C4-2B (cell line): ENCODE results near the gene IFI30.

Experiments used
- H3K27ac ChIP-seq: fragments of 450-650 bp; 2 replicates; pipeline ENCODE4 v1.5.1; 2017
- ZFX ChIP-seq: fragments of 450-650 bp; IDR thresholded peaks from 2 replicates; pipeline ENCODE4 v1.6.1; 2017
- TF ChIP-seq, protein P1 (sequence below): fragments of 450-650 bp; conservative IDR thresholded peaks from 2 replicates; pipeline ENCODE4 v1.5.1; 2017; ENCODE audit warnings: mild to moderate bottlenecking

The IFI30 gene

DNA sequence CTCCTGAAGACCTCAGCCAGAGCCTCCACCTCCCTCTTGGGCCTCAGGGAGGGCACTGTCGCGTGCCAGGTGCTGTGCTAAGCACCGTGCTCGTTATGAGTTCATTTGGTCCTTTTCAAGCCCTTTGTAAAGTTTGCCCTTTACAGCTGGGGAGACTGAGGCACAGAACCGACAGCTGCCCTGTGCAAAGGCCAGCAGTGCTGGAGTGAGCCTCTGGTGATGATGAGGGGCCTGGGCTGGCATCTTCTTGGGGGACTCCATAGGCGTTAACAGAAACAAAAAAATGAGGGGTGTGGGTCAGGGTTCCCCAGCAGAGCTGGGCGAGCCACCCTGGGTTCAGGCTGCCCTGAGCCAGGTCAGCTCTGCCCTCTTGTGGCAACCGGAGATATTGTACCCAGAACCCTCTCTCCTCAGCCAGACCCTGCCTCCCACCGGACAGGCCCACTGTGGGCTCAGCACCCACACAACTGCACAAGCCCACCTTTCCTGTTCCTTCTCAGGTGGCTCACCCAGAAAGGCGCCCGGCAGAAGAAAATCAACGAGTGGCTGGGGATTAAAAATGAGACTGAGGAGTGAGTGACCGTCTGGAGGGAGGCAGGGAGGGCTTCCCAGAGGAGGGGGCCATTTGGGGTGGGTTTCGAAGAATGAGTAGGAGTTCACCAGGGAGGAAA is 5.5 kb upstream of the IFI30 start:
- no peak overlapping the region for H3K27ac ChIP-seq
- TF ChIP-seq ZFX: no peak
- TF ChIP-seq, protein P1, sequence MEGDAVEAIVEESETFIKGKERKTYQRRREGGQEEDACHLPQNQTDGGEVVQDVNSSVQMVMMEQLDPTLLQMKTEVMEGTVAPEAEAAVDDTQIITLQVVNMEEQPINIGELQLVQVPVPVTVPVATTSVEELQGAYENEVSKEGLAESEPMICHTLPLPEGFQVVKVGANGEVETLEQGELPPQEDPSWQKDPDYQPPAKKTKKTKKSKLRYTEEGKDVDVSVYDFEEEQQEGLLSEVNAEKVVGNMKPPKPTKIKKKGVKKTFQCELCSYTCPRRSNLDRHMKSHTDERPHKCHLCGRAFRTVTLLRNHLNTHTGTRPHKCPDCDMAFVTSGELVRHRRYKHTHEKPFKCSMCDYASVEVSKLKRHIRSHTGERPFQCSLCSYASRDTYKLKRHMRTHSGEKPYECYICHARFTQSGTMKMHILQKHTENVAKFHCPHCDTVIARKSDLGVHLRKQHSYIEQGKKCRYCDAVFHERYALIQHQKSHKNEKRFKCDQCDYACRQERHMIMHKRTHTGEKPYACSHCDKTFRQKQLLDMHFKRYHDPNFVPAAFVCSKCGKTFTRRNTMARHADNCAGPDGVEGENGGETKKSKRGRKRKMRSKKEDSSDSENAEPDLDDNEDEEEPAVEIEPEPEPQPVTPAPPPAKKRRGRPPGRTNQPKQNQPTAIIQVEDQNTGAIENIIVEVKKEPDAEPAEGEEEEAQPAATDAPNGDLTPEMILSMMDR: peak; percentile 86

DNA sequence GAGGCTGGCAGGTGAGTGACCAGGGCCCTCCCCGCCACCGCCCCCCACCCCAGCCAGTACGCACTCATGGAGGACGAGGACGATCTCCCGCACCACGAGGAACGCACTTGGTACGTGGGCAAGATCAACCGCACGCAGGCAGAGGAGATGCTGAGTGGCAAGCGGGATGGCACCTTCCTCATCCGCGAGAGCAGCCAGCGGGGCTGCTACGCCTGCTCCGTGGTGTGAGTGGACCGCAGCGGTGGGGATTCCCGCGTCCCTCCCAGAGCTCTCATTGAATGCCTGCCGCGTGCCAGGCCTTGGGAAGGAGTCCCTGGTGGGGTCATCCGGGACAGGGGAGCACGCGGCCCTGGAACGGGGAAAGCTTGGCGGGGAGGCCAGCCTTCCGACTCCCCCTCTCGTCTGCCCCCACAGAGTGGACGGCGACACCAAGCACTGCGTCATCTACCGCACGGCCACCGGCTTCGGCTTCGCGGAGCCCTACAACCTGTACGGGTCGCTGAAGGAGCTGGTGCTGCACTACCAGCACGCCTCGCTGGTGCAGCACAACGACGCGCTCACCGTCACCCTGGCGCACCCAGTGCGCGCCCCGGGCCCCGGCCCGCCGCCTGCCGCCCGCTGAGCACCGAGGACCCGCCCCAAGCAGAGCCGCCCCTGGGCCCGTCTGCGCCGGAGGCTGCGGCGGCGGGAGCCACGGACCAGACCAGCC is 4.8 kb upstream of the IFI30 start:
- TF ChIP-seq ZFX: no peak
- TF ChIP-seq, protein P1: no peak
- H3K27ac ChIP-seq: no peak overlapping the region

DNA sequence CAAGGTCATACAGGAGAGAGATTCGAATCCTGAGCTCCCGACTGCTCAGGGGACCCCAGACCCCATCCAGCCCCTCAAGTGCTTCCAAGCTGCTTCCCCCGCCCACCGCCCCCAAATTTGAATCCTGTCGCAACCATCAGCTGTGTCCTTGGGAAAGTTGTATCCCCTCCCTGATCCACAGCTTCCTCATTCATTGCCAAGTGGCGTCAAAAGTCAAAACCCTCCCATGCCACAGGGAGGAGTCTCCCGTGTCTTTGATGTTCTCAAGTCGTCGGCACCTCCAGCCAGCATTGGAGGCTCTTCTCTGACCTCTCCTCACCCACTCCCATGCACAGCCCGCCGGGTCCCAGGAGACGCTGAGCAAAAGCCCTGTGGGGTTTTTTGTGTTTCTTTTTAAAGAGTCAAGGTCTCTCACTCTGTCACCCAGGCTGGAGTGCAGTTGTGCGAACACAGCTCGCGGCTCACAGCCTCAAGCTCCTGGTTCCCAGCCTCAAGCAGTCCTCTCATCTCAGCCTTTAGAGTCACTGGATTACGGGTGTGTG is 2.8 kb upstream of the IFI30 start:
- H3K27ac ChIP-seq: no peak overlapping the region
- TF ChIP-seq, protein P1: no peak

DNA sequence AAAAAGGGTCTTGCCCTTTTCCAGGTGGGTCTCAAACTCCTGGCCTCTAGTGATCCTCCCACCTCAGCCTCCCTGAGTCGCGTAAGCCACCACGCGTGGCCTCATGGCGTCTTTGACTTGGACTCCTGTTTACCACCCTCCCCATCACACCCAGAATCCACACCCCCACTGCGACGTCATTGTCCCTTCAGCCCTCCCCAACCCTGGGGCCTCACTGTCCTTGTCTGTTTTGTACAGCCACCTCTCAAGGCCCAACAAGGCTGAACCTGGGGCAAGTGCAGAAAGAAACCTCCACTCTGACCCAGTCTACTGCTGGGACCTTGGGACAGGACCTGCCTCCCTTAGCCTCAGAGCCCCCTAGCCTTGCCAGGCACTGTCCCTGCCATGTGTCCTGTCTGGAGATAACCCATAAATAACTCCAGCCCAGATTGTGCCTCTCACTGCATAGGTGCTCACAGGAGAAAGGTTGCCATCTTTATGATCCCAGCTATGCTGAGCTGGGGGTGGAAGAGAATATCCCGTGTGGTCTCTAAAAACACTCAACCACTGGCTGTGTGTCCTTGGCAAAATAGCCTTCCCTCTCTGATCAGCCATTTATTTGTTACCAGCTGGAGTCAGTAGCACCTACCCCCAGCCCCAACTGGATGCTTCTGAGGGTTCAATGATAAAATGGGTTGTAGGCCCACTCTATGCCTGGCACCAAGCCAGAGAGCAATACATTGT is 1.8 kb upstream of the IFI30 start:
- no peak overlapping the region for H3K27ac ChIP-seq
- TF ChIP-seq, protein P1: no peak
- TF ChIP-seq ZFX: no peak

DNA sequence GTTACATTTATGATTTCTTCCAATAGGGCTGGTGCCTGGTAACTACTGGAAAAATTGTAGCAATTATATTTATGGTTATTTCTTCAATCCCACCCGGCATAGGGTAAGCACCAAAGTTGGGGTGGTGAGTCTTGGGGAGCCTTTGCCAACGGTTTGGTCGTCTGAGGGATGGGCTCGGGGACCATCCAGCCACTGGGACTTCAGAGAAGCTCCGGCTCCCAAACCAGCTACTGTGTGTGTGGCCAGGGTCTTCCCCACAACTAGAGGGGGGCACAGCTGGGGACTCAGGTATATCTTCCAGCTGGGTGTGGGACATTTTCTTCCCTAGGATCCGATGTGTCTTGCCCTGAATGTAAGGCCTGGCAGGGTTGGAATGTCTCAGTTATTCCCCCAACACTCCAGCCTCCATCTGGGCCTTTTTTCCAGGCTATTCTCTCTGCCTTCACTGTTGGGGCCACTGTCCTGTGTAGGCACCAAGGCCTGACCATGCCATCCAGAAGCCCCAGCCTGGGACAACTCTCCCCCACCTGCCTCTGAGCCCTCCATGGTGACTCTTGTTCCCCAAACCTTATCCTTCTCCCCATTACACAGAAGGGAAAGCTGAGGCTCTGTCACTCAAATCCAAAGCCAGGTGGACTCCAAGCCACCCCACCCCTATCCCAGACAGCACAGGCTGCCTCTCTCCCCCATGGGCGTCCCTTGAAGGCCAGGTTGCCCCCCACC is 1.1 kb upstream of the IFI30 start:
- TF ChIP-seq ZFX: no peak
- TF ChIP-seq, protein P1: no peak
- H3K27ac ChIP-seq: no peak overlapping the region

DNA sequence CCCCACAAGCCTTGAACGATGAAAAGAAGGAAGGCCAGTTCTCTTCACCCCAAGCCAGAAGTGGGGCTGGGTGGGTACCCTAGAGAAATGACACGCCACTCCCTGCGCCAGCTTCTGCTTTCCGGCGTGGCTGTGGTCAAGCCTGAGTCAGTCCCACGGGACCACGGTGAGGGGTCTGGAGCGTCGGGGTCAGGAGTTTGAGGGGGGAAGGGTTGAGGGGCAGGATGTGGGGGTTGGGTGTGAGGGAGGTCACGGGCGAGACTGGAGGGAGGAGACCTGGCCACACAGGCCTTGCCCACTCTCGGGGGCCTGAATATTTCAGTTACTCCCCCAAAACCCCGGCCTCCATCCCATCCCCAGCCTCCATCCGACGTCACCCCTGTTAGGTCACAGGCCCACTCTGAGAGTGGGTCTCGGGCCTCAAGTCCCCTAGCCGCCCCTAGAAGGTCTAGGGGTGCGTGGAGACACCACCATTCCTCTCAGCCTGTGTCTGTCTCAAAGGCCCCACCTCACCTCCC is 500 bp upstream of the IFI30 start:
- no peak overlapping the region for H3K27ac ChIP-seq
- TF ChIP-seq, protein P1: no peak
- no peak for TF ChIP-seq ZFX
